ENCODE data around the gene TIMM8B. TPM values are rescaled to one million over a fixed set of nuclear protein-coding genes. Genes with fewer than 3 reads are reported as not detected.
A peak's percentile ranks its signal among the peaks of the same experiment; 100 is the strongest.

TIMM8B gene
- total and polyA plus RNA-seq, 9 of the 15 experiments (the other 6 are each of a cell fraction or from before 2014, with no cell fraction given): 95.8 to 338 (median 145) TPM

GRCh38 chr11:112042161-112042960 lies 44.2 kb downstream of the TIMM8B start (continued):
- TF ChIP-seq FOXO4 (CRISPR knock-in tag; IDR thresholded peaks at IDR 0.05) (no peak), ILF3 (IDR thresholded peaks at IDR 0.05; ENCODE audit: borderline replicate concordance) (no peak), THRAP3 (IDR thresholded peaks at IDR 0.05; ENCODE audit: borderline replicate concordance) (no peak), PKNOX1 (IDR thresholded peaks at IDR 0.05) (no peak), ATF3 (IDR thresholded peaks at IDR 0.05) (peak; percentile 93), ATF3 (CRISPR knock-in tag; conservative IDR thresholded peaks at IDR 0.05) (no peak; the same call in 1 of the 2 replicates), ZNF124 (CRISPR knock-in tag; IDR thresholded peaks at IDR 0.05) (no peak), CAMTA2 (CRISPR knock-in tag; conservative IDR thresholded peaks at IDR 0.05) (no peak), YBX1 (IDR thresholded peaks at IDR 0.05) (no peak), USF1 (CRISPR knock-in tag; IDR thresholded peaks at IDR 0.05) (no peak), GTF2B (IDR thresholded peaks at IDR 0.05; ENCODE audit: extremely low read depth, insufficient read length) (no peak), PHF8 (IDR thresholded peaks at IDR 0.05; ENCODE audit: borderline replicate concordance, low read length) (no peak), TCF15 (CRISPR knock-in tag; IDR thresholded peaks at IDR 0.05) (no peak), POLR2H (tag; IDR thresholded peaks at IDR 0.05; ENCODE audit: low read depth) (peak; percentile 42), POLR2AphosphoS5 (IDR thresholded peaks at IDR 0.05; ENCODE audit: control insufficient read depth, insufficient read depth, low read depth, low read length) (no peak), HOMEZ (CRISPR knock-in tag; IDR thresholded peaks at IDR 0.05) (no peak), HNRNPLL (IDR thresholded peaks at IDR 0.05; ENCODE audit: low read depth, low read length, poor library complexity, severe bottlenecking) (no peak), TBL1XR1 (IDR thresholded peaks at IDR 0.05; ENCODE audit: low read length in 2 of 2) (peak in 1 of 2 experiments; percentile 30; a peak in 1 of 4 replicates), ZNF184 (CRISPR knock-in tag; IDR thresholded peaks at IDR 0.05) (no peak), SRSF3 (IDR thresholded peaks at IDR 0.05; ENCODE audit: insufficient read depth, low read length) (no peak), BCOR (IDR thresholded peaks at IDR 0.05) (no peak)
